Measurements from ENCODE around the gene NXF2.
"Not testable (repeated sequence)": the region's sequence is repeated elsewhere in the genome, so short reads cannot be mapped to it uniquely, and the experiment has no call there.

NXF2 gene, protein sequence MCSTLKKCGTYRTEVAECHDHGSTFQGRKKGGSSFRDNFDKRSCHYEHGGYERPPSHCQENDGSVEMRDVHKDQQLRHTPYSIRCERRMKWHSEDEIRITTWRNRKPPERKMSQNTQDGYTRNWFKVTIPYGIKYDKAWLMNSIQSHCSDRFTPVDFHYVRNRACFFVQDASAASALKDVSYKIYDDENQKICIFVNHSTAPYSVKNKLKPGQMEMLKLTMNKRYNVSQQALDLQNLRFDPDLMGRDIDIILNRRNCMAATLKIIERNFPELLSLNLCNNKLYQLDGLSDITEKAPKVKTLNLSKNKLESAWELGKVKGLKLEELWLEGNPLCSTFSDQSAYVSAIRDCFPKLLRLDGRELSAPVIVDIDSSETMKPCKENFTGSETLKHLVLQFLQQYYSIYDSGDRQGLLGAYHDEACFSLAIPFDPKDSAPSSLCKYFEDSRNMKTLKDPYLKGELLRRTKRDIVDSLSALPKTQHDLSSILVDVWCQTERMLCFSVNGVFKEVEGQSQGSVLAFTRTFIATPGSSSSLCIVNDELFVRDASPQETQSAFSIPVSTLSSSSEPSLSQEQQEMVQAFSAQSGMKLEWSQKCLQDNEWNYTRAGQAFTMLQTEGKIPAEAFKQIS

GRCh38 chrX:102246893-102247292 is at the start of gene NXF2:
Gene NXF2 (plus strand): TSS chrX:102247167. CDS start chrX:102307079, 59,912 bp downstream.
- DNase-seq = not testable (repeated sequence)

DNA sequence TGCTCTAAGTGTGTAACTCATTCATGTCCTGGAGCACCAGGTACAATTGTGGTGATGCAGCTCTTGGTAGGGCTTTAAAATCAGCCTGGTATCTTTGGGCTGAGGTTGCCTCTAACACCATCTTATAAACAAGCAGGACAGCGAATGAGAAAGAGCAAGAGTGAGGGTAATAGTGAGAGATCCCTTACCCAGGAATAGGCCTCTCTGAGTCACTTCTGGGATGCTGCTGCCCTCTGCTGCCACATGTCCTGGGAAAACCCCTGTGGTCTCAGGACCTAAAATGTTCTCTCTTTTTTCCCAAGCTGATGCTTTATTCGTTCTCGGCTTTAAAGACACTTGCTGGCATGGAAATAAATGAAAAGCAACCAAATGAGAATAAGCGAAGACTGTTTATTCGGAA is 39.0 kb upstream of the NXF2 start:
- not testable (repeated sequence) for DNase-seq

- DNase-seq = not testable (repeated sequence)
Observed at GRCh38 chrX:102214986-102215385, 32.0 kb upstream of the NXF2 start, which contains the start of gene TCP11X1. Gene TCP11X1 (plus strand): TSS chrX:102215301.

- not testable (repeated sequence) for DNase-seq
Observed at GRCh38 chrX:102216497-102216896, 30.5 kb upstream of the NXF2 start.

- not testable (repeated sequence) for DNase-seq
Observed at GRCh38 chrX:102235678-102236077, 11.3 kb upstream of the NXF2 start.

- not testable (repeated sequence) for DNase-seq
Observed at GRCh38 chrX:102240265-102240664, 6.7 kb upstream of the NXF2 start.

DNA sequence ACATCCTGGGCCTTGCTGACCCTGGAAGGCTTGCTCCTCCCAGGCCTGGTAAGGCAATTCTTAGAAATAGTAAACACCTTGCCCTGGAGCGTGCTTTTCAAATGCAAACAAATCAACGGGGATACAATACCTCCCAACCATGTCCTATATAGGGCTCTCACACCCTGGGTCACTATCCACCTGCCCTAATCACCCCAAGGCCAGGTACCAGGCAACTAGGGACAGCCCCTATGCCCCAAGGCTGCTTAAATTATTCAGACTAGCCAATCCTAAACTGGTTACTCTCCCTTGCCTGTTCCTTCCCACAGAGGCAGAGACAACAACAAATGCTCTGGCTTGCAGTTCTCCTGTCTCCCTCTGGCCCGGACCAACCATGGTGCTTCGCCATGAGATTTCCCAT is 25.3 kb downstream of the NXF2 start:
- not testable (repeated sequence) for DNase-seq

DNA sequence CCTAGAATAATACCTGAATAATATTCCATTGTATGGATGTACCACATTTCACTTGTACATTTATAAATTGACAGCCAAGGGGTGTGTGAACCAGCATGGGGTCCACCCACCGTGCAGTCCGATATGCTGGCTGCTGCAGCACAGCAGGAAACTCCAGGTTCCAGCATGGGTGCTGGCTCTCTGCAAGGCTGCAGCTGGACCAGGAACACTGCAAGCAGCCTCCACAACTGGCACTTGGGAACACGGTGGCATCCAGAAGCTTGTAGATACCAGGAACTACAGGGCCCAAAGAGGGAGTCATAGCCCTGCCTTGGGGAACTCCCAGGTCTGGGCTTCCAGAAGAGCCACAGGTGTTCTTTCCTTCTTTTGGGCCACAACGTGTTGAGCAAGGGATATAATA is 91.2 kb downstream of the NXF2 start:
- no peak for DNase-seq

GRCh38 chrX:102339312-102340298 is 92.6 kb downstream of the NXF2 start:
- DNase-seq = peak; percentile 12

DNA sequence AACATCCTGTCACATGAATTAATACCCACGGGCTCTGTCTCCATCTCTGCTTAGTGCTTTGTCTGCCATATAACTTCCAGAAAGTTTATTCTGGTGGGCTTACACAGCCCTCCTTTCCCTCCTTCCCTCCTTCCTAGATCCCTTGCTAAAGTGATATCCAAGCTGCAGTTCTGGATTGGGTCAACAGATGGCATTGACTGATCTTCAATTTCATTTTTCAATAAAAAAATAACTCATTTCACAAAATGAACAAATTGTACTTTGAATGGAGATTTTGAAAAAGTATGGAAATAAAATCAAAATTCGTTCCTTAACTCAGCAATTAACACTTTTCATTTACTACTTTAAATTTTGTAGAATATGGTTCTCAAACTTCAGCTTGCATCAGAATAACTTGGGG is 94.9 kb downstream of the NXF2 start:
- DNase-seq = no peak

GRCh38 chrX:102345916-102346315 is 98.9 kb downstream of the NXF2 start:
- DNase-seq = peak; percentile 75

Measured in activated CD4-positive, alpha-beta T cell treated with anti-CD3 and anti-CD28 coated beads for 48 hours (primary cell).